GM12878 (cell line): ENCODE measurements around the gene NISCH. TPM values are rescaled to one million over a fixed set of nuclear protein-coding genes. Genes with fewer than 3 reads are reported as not detected.

Experiments
- ATF7 ChIP-seq: fragments of 450-650 bp; IDR thresholded peaks from 2 replicates; pipeline ENCODE4 v1.6.1; 2016; ENCODE audit warnings: low read depth, mild to moderate bottlenecking
- BCL11A ChIP-seq: IDR thresholded peaks from 2 replicates; pipeline ENCODE4 v1.6.1; 2011; ENCODE audit warnings: low read depth, low read length
- CHD1 ChIP-seq: IDR thresholded peaks from 2 replicates; pipeline ENCODE4 v1.6.1; 2012; ENCODE audit warnings: low read depth, low read length, improper control_type of control experiment
- CHD2 ChIP-seq: IDR thresholded peaks from 2 replicates; pipeline ENCODE4 v1.6.1; 2011; ENCODE audit warnings: low read depth, low read length, improper control_type of control experiment, borderline replicate concordance
- EP300 ChIP-seq, 2 experiments: fragments of 150-350 bp in 1 of 2; IDR thresholded peaks; 2 replicates each; pipeline ENCODE4 v1.6.1; 2011 to 2012; ENCODE audit warnings: low read depth in 2 of 2, low read length in 2 of 2, borderline replicate concordance in 1 of 2, improper control_type of control experiment in 1 of 2, inconsistent platforms in 1 of 2; ENCODE audit not compliant: control insufficient read depth in 1 of 2
- ETV6 ChIP-seq, 2 experiments: fragments of 450-650 bp in 1 of 2; IDR thresholded peaks in 1 of 2; conservative IDR thresholded peaks in 1 of 2; 2 replicates each; pipeline ENCODE4 v1.6.1; 2014; ENCODE audit warnings: antibody characterized with exemption in 1 of 2, borderline replicate concordance in 1 of 2, low read depth in 1 of 2, mild to moderate bottlenecking in 1 of 2, moderate library complexity in 1 of 2
- IKZF1 ChIP-seq: fragments of 450-650 bp; conservative IDR thresholded peaks from 2 replicates; pipeline ENCODE4 v1.6.1; 2017; ENCODE audit warnings: antibody characterized with exemption, mild to moderate bottlenecking
- MEF2B ChIP-seq: fragments of 450-650 bp; IDR thresholded peaks from 2 replicates; pipeline ENCODE4 v1.6.1; 2018; ENCODE audit warnings: mild to moderate bottlenecking, moderate library complexity; ENCODE audit not compliant: partially characterized antibody, poor library complexity, severe bottlenecking
- NRF1 ChIP-seq: conservative IDR thresholded peaks from 2 replicates; pipeline ENCODE4 v1.6.1; 2011; ENCODE audit warnings: mild to moderate bottlenecking, low read depth, low read length, improper control_type of control experiment
- POU2F2 ChIP-seq: IDR thresholded peaks from 3 replicates; pipeline ENCODE4 v1.6.1; 2011; ENCODE audit warnings: low read depth, mild to moderate bottlenecking, low read length, borderline replicate concordance
- RB1 ChIP-seq: fragments of 450-650 bp; formaldehyde crosslinking; IDR thresholded peaks from 2 replicates; pipeline ENCODE4 v1.6.1; 2017; ENCODE audit warnings: mild to moderate bottlenecking, borderline replicate concordance
- RFX5 ChIP-seq: IDR thresholded peaks from 2 replicates; pipeline ENCODE4 v1.6.1; 2011; ENCODE audit warnings: low read depth, low read length, improper control_type of control experiment
- SP1 ChIP-seq: IDR thresholded peaks from one replicate; pipeline ENCODE4 v1.6.1; 2011; ENCODE audit warnings: low read depth, low read length
- STAT3 ChIP-seq: IDR thresholded peaks from 2 replicates; pipeline ENCODE4 v1.6.1; 2011; ENCODE audit warnings: low read depth, low read length, improper control_type of control experiment
- SUZ12 ChIP-seq: fragments of 200-600 bp; sonication (generic); IDR thresholded peaks from one replicate; pipeline ENCODE4 v1.6.1; 2018; ENCODE audit warnings: antibody characterized with exemption, mild to moderate bottlenecking; ENCODE audit not compliant: unreplicated experiment
- YY1 ChIP-seq: IDR thresholded peaks from 2 replicates; pipeline ENCODE4 v1.6.1; 2011; ENCODE audit warnings: low read depth, mild to moderate bottlenecking, low read length
- ZBED1 ChIP-seq: IDR thresholded peaks from 2 replicates; pipeline ENCODE4 v1.6.1; 2016; ENCODE audit warnings: borderline replicate concordance
- ZZZ3 ChIP-seq: IDR thresholded peaks from 2 replicates; pipeline ENCODE4 v1.6.1; 2011; ENCODE audit warnings: low read depth; ENCODE audit not compliant: control insufficient read depth, insufficient read length
- polyA plus RNA-seq, 11 experiments: library from polyadenylated mRNA; depleted of rRNA in 4 of 11; unstranded in 6 of 11; stranded (reverse) in 5 of 11; fragments of >200 nt; fragmentation: Nextera tagmentation in 4 of 11; fragmentation: Illumina TruSeq in 1 of 11; extraction: Ambion mirVana in 4 of 11; extraction: Trizol in 1 of 11; gene quantifications; 1 replicate in 1 of 11; 2 replicates in 10 of 11; pipeline versions ENCODE4 v1.2.1 to v1.2.3, GENCODE V29; 2011 to 2016; ENCODE audit warnings: inconsistent platforms in 2 of 11, missing spikeins in 2 of 11, low read depth in 1 of 11
- total RNA-seq, 4 experiments: library from RNA; depleted of rRNA in 3 of 4; stranded (reverse); fragments of >200 nt in 3 of 4; fragmentation: Illumina TruSeq in 1 of 4; extraction: Trizol in 1 of 4; gene quantifications; 2 replicates each; pipeline versions ENCODE4 v1.2.1 to v1.2.3, GENCODE V29; 2013 to 2021
- TF ChIP-seq, protein P1 (sequence below): IDR thresholded peaks from 2 replicates; pipeline ENCODE4 v1.6.1; 2012; ENCODE audit warnings: low read depth, low read length, improper control_type of control experiment
- TF ChIP-seq, protein P2 (sequence below): fragments of 450-650 bp; IDR thresholded peaks from 2 replicates; pipeline ENCODE4 v1.6.1; 2018; ENCODE audit warnings: borderline replicate concordance, mild to moderate bottlenecking; ENCODE audit not compliant: partially characterized antibody
- TF ChIP-seq, protein P3 (sequence below): fragments of 450-650 bp; IDR thresholded peaks from 2 replicates; pipeline ENCODE4 v1.6.1; 2017; ENCODE audit warnings: antibody characterized with exemption, mild to moderate bottlenecking, moderate library complexity
- TF ChIP-seq, protein P4 (sequence below): fragments of 450-650 bp; IDR thresholded peaks from 2 replicates; pipeline ENCODE4 v1.6.1; 2017; ENCODE audit warnings: borderline replicate concordance

NISCH gene
- total and polyA plus RNA-seq, 10 of the 15 experiments (the other 5 are each of a cell fraction or from before 2014, with no cell fraction given) = 0.76 to 52.5 (median 24.6) TPM

DNA sequence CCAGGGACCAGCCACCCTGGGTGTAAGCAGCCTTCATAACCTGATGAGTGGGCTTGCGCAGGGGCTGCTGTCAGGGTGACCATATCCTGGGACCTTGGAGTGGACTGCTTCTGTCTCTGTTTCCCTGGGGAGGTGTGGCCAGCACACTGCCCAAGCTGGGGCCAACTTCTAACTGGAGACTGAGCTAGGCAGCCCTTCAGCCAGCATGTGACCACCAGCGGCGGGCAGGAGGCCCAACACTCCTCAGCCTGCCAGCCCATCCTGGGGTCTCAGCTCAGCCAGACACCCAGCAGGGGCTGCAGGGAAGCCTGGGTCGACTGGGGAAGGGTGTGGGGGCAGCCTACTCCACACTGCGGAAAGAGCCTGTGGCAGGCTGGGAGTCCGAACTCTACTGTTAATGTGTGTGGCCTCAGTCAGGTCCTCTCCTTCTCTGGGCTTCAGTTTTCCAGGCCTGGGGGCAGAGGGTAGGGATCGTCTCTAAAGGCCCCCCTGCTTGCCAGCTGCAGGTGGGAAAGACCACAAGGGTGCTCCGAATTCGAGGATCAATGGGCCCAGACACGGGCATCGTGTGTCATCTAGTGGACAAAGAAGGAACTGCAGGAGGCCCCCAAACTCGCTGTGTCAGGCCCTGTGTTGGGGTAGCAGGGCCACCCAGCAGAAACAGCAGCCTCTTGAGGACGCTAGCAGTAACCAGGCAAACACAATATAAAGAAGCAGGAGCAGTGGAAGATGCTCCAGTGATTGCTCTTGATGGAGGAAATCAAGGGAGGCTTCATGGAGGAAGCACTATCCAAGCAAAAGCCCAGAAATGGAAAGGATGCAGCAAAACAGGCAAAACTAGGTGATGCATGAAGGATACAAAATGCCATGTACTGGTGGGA, 8.5 kb upstream of the NISCH start (continued):
- TF ChIP-seq, protein P1, sequence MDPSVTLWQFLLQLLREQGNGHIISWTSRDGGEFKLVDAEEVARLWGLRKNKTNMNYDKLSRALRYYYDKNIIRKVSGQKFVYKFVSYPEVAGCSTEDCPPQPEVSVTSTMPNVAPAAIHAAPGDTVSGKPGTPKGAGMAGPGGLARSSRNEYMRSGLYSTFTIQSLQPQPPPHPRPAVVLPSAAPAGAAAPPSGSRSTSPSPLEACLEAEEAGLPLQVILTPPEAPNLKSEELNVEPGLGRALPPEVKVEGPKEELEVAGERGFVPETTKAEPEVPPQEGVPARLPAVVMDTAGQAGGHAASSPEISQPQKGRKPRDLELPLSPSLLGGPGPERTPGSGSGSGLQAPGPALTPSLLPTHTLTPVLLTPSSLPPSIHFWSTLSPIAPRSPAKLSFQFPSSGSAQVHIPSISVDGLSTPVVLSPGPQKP = no peak
- TF ChIP-seq SUZ12 (no peak), EP300 (IDR thresholded peaks at IDR 0.05; ENCODE audit: borderline replicate concordance in 1 of 2, control insufficient read depth in 1 of 2, low read depth in 2 of 2, low read length in 2 of 2) (no peak), BCL11A (no peak), IKZF1 (0 out of 2 replicates have a peak, but pooled peaks have one; percentile 34), CHD1 (no peak), NRF1 (no peak), ETV6 (conservative IDR thresholded peaks at IDR 0.05 in 1 of 2, IDR thresholded peaks at IDR 0.05 in 1 of 2; ENCODE audit: borderline replicate concordance in 1 of 2, low read depth in 1 of 2) (no peak), ZZZ3 (no peak), POU2F2 (0 out of 3 replicates have a peak, but pooled peaks have one; percentile 40), ZBED1 (no peak), RFX5 (no peak), SP1 (no peak), YY1 (peak; percentile 68), ATF7 (no peak), CHD2 (no peak), RB1 (0 out of 2 replicates have a peak, but pooled peaks have one; percentile 26), STAT3 (no peak), MEF2B (no peak)
- TF ChIP-seq, protein P2, sequence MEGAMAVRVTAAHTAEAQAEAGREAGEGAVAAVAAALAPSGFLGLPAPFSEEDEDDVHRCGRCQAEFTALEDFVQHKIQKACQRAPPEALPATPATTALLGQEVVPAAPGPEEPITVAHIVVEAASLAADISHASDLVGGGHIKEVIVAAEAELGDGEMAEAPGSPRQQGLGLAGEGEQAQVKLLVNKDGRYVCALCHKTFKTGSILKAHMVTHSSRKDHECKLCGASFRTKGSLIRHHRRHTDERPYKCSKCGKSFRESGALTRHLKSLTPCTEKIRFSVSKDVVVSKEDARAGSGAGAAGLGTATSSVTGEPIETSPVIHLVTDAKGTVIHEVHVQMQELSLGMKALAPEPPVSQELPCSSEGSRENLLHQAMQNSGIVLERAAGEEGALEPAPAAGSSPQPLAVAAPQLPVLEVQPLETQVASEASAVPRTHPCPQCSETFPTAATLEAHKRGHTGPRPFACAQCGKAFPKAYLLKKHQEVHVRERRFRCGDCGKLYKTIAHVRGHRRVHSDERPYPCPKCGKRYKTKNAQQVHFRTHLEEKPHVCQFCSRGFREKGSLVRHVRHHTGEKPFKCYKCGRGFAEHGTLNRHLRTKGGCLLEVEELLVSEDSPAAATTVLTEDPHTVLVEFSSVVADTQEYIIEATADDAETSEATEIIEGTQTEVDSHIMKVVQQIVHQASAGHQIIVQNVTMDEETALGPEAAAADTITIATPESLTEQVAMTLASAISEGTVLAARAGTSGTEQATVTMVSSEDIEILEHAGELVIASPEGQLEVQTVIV = no peak
- TF ChIP-seq, protein P3, sequence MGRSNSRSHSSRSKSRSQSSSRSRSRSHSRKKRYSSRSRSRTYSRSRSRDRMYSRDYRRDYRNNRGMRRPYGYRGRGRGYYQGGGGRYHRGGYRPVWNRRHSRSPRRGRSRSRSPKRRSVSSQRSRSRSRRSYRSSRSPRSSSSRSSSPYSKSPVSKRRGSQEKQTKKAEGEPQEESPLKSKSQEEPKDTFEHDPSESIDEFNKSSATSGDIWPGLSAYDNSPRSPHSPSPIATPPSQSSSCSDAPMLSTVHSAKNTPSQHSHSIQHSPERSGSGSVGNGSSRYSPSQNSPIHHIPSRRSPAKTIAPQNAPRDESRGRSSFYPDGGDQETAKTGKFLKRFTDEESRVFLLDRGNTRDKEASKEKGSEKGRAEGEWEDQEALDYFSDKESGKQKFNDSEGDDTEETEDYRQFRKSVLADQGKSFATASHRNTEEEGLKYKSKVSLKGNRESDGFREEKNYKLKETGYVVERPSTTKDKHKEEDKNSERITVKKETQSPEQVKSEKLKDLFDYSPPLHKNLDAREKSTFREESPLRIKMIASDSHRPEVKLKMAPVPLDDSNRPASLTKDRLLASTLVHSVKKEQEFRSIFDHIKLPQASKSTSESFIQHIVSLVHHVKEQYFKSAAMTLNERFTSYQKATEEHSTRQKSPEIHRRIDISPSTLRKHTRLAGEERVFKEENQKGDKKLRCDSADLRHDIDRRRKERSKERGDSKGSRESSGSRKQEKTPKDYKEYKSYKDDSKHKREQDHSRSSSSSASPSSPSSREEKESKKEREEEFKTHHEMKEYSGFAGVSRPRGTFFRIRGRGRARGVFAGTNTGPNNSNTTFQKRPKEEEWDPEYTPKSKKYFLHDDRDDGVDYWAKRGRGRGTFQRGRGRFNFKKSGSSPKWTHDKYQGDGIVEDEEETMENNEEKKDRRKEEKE = no peak
- TF ChIP-seq, protein P4, sequence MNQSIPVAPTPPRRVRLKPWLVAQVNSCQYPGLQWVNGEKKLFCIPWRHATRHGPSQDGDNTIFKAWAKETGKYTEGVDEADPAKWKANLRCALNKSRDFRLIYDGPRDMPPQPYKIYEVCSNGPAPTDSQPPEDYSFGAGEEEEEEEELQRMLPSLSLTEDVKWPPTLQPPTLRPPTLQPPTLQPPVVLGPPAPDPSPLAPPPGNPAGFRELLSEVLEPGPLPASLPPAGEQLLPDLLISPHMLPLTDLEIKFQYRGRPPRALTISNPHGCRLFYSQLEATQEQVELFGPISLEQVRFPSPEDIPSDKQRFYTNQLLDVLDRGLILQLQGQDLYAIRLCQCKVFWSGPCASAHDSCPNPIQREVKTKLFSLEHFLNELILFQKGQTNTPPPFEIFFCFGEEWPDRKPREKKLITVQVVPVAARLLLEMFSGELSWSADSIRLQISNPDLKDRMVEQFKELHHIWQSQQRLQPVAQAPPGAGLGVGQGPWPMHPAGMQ = no peak
